ENCODE measurements around the gene PCDHB5.
"Not testable (repeated sequence)": the region's sequence is repeated elsewhere in the genome, so short reads cannot be mapped to it uniquely, and the experiment has no call there.

The PCDHB5 gene

DNA sequence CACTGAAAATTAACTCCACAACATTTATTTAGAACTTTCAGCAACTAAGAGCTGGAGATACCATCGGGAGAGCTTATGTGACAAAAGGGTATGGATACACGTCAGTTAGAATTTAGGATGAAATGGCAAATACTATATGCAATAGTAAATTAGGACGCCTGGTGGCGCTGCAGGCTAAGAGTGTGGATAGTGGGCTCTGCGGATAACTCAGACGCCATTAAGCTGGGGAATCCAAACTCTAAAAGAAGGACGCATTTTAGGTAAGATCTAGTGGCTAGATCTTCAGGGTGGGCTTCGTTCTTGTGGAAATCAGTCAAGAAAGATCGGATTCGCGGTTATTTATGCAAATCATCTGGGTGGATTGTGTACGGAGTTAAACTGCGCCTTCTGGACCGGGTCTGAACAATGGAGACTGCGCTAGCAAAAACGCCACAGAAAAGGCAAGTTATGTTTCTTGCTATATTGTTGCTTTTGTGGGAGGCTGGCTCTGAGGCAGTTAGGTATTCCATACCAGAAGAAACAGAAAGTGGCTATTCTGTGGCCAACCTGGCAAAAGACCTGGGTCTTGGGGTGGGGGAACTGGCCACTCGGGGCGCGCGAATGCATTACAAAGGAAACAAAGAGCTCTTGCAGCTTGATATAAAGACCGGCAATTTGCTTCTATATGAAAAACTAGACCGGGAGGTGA lies at the start of gene PCDHB5:
TSS of gene PCDHB5 (plus strand) at position 177 of the 688 bp plus-strand sequence. CDS start at position 406, 229 bp downstream.
- in situ Hi-C loops (cut with MboI; ENCODE audit: low sequenced_read_pairs) = no loop called here

DNA sequence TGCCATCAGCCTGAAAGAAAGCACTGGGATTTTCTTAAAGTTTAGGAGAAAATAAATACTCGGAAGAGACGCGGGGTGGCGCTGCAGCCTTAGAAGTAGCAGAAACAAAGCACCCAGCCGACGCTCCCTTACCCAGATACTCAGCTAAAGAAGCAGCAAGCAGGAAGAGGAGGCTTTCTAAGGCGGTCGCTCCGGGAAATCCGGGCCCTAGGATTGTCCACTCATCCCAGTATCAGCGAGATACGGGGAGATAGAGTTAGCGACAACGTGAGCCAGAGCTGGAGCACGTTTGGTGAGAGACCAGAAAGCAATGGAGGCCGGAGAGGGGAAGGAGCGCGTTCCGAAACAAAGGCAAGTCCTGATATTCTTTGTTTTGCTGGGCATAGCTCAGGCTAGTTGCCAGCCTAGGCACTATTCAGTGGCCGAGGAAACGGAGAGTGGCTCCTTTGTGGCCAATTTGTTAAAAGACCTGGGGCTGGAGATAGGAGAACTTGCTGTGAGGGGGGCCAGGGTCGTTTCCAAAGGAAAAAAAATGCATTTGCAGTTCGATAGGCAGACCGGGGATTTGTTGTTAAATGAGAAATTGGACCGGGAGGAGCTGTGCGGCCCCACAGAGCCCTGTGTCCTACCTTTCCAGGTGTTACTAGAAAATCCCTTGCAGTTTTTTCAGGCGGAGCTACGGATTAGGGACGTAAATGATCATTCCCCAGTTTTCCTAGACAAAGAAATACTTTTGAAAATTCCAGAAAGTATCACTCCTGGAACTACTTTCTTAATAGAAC lies 40.3 kb upstream of the PCDHB5 start, which contains the start of gene PCDHB2:
TSS of gene PCDHB2 (plus strand) at position 135 of the 782 bp plus-strand sequence. CDS start at position 311, 176 bp downstream.
- in situ Hi-C loops (cut with MboI; ENCODE audit: low sequenced_read_pairs) = no loop called here

DNA sequence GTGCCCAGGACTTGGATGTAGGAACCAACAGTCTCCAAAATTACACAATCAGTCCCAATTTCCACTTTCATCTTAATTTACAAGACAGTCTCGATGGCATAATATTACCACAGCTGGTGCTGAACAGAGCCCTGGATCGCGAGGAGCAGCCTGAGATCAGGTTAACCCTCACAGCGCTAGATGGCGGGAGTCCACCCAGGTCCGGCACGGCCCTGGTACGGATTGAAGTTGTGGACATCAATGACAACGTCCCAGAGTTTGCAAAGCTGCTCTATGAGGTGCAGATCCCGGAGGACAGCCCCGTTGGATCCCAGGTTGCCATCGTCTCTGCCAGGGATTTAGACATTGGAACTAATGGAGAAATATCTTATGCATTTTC lies 39.8 kb upstream of the PCDHB5 start:
- in situ Hi-C loops (cut with MboI; ENCODE audit: low sequenced_read_pairs) = no loop called here

DNA sequence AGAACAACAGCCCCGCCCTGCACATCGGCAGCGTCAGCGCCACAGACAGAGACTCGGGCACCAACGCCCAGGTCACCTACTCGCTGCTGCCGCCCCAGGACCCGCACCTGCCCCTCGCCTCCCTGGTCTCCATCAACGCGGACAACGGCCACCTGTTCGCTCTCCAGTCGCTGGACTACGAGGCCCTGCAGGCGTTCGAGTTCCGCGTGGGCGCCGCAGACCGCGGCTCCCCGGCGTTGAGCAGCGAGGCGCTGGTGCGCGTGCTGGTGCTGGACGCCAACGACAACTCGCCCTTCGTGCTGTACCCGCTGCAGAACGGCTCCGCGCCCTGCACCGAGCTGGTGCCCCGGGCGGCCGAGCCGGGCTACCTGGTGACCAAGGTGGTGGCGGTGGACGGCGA lies 38.8 kb upstream of the PCDHB5 start:
- in situ Hi-C loops (cut with MboI; ENCODE audit: low sequenced_read_pairs) = not testable (repeated sequence)

DNA sequence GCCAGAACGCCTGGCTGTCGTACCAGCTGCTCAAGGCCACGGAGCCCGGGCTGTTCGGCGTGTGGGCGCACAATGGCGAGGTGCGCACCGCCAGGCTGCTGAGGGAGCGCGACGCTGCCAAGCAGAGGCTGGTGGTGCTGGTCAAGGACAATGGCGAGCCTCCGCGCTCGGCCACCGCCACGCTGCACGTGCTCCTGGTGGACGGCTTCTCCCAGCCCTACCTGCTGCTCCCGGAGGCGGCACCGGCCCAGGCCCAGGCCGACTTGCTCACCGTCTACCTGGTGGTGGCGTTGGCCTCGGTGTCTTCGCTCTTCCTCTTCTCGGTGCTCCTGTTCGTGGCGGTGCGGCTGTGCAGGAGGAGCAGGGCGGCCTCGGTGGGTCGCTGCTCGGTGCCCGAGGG lies 38.4 kb upstream of the PCDHB5 start:
- in situ Hi-C loops (cut with MboI; ENCODE audit: low sequenced_read_pairs) = not testable (repeated sequence)

DNA sequence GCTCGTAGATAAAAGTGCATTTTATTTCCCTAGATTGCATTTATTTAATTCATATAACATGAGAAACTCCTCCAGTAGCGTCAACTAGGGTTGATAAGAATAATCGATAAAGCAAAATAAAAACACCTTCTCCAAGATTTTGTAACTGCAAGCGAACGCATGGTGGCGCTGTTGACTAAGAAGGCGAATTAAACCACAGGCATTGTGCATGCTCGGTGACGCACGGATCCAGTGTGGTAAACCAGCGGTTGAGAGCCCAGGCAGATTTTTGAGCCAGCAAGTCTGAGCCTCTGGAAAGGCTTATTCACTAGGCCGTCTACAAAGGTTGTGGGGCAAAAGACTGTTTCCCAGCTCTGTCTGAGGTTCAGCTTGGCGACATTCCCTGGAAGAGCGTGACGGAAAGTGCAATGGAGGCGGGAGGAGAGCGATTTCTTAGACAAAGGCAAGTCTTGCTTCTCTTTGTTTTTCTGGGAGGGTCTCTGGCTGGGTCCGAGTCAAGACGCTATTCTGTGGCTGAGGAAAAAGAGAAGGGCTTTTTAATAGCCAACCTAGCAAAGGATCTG lies 34.7 kb upstream of the PCDHB5 start, which contains the start of gene PCDHB3:
TSS of gene PCDHB3 (plus strand) at position 231 of the 563 bp plus-strand sequence. CDS start at position 408, 177 bp downstream.
- in situ Hi-C loops (cut with MboI; ENCODE audit: low sequenced_read_pairs) = no loop called here

DNA sequence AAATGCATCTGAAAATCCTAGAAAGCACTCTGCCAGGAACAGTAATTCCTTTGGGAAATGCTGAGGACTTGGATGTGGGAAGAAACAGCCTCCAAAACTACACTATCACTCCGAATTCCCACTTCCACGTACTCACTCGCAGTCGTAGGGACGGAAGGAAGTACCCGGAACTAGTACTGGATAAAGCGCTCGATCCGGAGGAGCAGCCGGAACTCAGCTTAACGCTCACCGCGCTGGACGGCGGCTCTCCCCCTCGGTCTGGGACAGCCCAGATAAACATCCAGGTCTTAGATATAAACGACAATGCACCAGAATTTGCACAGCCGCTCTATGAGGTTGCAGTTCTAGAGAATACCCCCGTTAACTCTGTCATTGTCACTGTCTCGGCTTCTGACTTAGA lies 33.9 kb upstream of the PCDHB5 start:
- in situ Hi-C loops (cut with MboI; ENCODE audit: low sequenced_read_pairs) = no loop called here

DNA sequence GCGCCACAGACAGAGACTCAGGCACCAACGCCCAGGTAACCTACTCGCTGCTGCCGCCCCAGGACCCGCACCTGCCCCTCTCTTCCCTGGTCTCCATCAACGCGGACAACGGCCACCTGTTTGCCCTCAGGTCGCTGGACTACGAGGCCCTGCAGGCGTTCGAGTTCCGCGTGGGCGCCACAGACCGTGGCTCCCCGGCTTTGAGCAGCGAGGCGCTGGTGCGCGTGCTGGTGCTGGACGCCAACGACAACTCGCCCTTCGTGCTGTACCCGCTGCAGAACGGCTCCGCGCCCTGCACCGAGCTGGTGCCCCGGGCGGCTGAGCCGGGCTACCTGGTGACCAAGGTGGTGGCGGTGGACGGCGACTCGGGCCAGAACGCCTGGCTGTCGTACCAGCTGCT lies 32.9 kb upstream of the PCDHB5 start:
- in situ Hi-C loops (cut with MboI; ENCODE audit: low sequenced_read_pairs) = not testable (repeated sequence)

DNA sequence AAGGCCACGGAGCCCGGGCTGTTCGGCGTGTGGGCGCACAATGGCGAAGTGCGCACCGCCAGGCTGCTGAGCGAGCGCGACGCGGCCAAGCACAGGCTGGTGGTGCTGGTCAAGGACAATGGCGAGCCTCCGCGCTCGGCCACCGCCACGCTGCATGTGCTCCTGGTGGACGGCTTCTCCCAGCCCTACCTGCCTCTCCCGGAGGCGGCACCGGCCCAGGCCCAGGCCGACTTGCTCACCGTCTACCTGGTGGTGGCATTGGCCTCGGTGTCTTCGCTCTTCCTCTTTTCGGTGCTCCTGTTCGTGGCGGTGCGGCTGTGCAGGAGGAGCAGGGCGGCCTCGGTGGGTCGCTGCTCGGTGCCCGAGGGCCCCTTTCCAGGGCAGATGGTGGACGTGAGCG lies 32.5 kb upstream of the PCDHB5 start:
- in situ Hi-C loops (cut with MboI; ENCODE audit: low sequenced_read_pairs) = not testable (repeated sequence)

DNA sequence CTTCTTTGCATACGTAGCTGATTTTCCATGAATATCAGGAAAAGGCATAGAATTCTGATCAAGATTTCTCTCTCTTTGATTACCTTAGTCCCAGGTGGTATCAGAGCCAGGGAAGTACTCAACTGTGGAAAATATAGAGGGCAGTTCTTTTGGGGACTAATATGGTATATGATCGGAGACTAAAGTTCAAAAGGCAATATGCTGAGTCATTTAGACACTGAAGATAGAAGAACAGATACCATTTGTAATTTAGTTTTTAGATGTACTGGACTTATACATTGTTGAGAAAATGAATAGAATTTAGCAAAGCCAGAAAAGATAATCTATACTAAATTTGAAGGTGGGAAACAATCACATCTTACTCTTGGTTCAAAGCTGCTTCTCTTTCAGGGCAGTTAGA lies 29.7 kb upstream of the PCDHB5 start:
- in situ Hi-C loops (cut with MboI; ENCODE audit: low sequenced_read_pairs) = no loop called here

DNA sequence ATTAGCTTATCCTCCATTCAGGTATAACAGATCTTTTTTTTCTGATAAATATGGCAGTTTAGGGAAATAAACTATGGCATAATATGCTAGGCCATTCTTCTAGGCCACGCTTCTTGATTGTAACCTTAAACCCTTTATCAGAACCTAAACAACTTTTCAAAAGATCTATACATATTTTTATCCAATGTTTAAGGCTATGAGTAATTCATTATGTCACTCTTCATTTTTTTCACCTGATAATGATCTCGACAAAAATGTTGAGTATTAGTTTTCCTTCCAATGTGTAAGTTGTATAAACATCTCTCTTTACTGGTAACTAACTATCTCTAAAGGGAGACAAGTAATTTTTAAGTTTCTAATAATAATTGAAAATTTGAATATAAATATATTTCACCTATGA lies 15.8 kb upstream of the PCDHB5 start:
- in situ Hi-C loops (cut with MboI; ENCODE audit: low sequenced_read_pairs) = no loop called here

DNA sequence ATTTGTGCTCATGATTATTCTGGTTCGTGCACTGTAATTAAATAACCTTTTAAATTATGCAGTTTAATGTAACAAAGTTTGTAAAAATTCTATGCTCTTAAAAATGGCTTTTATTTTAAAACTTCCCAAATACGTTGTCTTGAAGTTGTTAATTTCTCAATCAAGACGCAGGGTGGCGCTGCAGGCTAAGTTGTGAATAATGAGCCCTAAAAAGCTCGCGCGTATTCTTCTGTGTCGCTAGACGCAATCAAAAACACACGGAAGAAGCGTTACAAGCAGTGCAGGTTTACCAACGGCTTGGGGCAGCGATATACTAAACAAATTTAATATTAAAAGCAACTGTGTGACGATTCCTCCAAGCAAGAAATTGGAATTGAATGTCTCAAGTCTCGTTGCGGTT lies 13.4 kb upstream of the PCDHB5 start, which contains the start of gene PCDHB4:
TSS of gene PCDHB4 (plus strand) at position 256 of the 400 bp plus-strand sequence. CDS start 181 bp downstream, outside the sequence.
- in situ Hi-C loops (cut with MboI; ENCODE audit: low sequenced_read_pairs) = no loop called here

DNA sequence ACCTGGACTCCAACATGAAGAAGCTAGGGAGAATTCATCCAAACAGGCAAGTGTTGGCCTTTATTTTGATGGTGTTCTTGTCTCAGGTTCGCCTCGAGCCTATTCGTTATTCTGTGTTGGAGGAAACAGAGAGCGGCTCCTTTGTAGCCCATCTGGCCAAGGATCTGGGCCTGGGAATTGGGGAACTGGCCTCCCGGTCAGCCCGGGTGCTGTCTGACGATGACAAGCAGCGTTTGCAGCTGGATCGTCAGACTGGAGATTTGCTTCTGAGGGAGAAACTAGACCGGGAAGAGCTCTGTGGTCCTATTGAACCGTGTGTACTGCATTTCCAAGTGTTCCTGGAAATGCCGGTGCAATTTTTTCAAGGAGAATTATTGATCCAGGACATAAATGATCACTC lies 13.0 kb upstream of the PCDHB5 start:
- in situ Hi-C loops (cut with MboI; ENCODE audit: low sequenced_read_pairs) = no loop called here

DNA sequence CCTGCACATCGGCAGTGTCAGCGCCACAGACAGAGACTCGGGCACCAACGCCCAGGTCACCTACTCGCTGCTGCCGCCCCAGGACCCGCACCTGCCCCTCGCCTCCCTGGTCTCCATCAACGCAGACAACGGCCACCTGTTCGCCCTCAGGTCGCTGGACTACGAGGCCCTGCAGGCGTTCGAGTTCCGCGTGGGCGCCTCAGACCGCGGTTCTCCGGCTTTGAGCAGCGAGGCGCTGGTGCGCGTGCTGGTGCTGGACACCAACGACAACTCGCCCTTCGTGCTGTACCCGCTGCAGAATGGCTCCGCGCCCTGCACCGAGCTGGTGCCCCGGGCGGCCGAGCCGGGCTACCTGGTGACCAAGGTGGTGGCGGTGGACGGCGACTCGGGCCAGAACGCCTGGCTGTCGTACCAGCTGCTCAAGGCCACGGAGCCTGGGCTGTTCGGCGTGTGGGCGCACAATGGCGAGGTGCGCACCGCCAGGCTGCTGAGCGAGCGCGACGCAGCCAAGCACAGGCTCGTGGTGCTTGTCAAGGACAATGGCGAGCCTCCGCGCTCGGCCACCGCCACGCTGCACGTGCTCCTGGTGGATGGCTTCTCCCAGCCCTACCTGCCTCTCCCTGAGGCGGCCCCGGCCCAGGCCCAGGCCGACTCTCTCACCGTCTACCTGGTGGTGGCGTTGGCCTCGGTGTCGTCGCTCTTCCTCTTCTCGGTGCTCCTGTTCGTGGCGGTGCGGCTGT lies 11.4 kb upstream of the PCDHB5 start:
- in situ Hi-C loops (cut with MboI; ENCODE audit: low sequenced_read_pairs) = not testable (repeated sequence)

DNA sequence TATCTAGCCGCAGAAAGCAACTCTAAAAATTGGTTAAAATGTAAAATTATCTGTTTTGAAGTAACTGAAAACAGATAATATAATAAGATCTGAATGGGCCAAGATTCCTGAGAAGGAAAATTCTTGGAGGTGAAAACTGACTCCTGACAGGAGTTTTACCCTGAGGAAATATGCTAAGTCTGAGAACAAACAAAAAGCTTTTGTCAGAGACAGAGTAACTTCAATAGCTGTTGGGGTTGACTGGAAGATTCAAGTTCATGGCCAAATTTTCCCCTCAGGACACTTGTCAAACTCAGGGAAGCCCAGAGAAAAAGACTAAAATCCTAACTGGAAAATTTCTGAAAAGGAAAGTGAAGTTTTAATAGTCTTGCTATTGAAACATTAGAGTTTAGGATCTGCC lies 7.7 kb upstream of the PCDHB5 start:
- in situ Hi-C loops (cut with MboI; ENCODE audit: low sequenced_read_pairs) = no loop called here

DNA sequence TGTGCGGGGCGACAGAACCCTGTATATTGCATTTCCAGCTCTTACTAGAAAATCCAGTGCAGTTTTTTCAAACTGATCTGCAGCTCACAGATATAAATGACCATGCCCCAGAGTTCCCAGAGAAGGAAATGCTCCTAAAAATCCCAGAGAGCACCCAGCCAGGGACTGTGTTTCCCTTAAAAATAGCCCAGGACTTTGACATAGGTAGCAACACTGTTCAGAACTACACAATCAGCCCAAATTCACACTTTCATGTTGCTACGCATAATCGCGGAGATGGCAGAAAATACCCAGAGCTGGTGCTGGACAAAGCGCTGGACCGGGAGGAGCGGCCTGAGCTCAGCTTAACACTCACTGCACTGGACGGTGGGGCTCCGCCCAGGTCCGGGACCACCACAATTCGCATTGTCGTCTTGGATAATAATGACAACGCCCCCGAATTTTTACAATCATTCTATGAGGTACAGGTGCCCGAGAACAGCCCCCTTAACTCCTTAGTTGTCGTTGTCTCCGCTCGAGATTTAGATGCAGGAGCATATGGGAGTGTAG lies 786 bp downstream of the PCDHB5 start:
- in situ Hi-C loops (cut with MboI; ENCODE audit: low sequenced_read_pairs) = no loop called here

DNA sequence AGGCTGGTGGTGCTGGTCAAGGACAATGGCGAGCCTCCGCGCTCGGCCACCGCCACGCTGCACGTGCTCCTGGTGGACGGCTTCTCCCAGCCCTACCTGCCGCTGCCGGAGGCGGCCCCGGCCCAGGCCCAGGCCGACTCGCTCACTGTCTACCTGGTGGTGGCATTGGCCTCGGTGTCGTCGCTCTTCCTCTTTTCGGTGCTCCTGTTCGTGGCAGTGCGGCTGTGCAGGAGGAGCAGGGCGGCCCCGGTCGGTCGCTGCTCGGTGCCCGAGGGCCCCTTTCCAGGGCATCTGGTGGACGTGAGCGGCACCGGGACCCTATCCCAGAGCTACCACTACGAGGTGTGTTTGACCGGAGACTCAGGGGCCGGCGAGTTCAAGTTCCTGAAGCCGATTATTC lies 2.3 kb downstream of the PCDHB5 start:
- in situ Hi-C loops (cut with MboI; ENCODE audit: low sequenced_read_pairs) = not testable (repeated sequence)

DNA sequence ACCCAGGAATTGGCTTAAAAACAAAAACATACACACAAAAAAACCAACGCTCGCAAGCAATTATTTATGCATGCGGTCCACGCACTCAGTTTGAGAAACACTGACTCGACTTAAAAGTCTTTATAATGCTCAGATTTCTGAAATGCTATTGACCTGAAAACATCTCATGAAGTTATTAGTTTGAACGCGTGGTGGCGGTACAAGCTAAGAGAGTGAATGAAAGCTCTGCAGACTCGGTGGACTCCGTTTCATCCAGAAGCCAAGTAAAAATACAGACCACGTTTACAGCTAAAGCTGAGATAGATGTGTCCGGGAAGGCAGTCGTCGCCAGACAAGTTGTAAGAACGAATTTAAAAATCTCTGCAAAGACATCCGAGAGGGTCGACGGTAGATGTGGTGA lies 14.8 kb downstream of the PCDHB5 start, which contains the start of gene PCDHB6:
TSS of gene PCDHB6 (plus strand) at position 246 of the 400 bp plus-strand sequence. CDS start 201 bp downstream, outside the sequence.
- in situ Hi-C loops (cut with MboI; ENCODE audit: low sequenced_read_pairs) = no loop called here

DNA sequence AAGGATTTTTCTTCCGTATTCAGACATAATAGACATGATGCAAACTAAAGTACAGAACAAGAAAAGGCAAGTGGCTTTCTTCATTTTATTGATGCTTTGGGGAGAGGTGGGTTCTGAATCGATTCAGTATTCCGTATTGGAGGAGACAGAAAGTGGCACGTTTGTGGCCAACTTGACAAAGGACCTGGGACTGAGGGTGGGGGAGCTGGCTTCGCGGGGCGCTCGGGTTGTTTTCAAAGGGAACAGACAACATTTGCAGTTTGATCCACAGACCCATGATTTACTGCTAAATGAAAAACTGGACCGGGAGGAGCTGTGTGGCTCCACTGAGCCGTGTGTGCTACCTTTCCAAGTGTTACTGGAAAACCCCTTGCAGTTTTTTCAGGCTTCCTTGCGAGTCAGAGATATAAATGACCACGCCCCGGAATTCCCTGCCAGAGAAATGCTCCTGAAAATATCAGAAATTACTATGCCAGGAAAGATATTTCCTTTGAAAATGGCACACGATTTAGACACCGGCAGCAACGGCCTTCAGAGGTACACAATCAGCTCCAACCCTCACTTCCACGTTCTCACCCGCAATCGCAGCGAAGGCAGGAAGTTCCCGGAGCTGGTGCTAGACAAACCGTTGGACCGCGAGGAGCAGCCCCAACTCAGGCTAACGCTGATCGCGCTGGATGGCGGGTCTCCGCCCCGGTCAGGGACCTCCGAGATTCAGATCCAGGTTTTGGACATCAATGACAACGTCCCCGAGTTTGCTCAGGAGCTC lies 15.4 kb downstream of the PCDHB5 start:
- in situ Hi-C loops (cut with MboI; ENCODE audit: low sequenced_read_pairs) = no loop called here

DNA sequence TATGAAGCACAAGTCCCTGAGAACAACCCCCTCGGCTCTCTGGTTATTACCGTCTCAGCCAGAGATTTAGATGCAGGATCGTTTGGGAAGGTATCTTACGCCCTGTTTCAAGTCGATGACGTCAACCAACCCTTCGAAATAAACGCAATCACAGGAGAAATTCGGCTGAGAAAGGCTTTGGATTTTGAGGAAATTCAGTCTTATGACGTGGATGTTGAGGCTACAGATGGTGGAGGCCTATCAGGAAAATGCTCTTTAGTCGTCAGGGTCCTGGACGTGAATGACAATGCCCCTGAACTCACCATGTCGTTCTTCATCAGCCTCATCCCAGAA lies 16.0 kb downstream of the PCDHB5 start:
- in situ Hi-C loops (cut with MboI; ENCODE audit: low sequenced_read_pairs) = no loop called here
